NCI-H1048 (cell line): ENCODE data around the gene SPHK1.

Experiments
- DNase-seq: peaks from one replicate; lab custom pipeline; 2025; lab: John Stamatoyannopoulos, UW

SPHK1 gene

DNA sequence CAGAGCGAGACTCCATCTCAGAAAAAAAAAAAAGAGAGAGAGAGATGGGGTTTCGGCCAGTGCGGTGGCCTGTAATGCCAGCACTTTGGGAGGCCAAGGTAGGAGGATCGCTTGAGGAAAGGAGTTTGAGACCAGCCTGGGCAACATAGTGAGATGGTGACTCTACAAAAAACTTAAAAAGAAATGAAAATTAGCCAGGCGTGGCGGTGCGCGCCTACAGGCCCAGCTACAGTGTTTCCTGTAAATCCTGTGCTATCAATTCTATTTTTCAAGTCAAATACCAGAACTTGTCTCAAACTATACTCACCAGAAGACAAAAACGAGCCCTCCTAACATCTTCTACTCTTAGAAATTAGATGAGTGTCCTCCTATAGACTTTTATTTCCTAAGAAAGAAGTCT is 49.3 kb downstream of the SPHK1 start:
- no peak for DNase-seq

DNA sequence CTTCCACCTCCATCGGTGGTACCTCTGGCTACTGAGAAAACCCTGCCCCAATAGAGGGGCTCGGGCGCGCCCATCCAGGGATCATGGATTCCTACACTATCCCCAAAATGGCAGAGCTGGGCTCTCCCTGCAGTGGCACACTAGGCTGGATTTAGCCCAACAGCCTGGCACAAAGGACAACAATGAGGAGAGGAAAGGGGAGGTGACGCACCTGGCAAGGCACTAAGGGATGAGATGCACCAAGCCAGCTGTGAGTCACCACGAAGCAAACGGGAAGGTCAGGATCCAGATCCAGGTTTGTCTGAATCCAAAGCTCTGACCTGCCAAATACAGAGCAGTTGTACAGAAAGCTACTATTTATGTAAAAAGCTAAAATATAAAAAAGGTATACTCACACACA is 50.5 kb downstream of the SPHK1 start:
- no peak for DNase-seq

DNA sequence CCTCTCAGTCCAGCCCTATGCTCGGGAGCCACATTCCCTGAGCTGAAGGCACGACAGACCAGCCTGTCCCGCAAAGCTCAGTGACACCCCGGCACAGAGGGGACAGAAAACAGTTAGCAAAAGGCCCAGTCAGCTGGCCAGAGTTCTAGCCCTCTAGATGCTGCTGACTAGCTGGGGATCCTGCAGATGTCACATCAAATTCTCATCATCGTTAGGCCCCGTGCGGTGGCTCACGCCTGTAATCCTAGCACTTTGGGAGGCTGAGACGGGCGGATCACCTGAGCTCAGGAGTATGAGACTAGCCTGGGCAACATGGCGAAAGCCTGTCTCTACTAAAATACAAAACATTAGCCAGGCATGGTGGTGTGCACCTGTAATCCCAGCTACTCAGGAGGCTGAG is 51.3 kb downstream of the SPHK1 start:
- no peak for DNase-seq
